ENCODE measurements around the gene ASZ1.

Gene ASZ1

DNA sequence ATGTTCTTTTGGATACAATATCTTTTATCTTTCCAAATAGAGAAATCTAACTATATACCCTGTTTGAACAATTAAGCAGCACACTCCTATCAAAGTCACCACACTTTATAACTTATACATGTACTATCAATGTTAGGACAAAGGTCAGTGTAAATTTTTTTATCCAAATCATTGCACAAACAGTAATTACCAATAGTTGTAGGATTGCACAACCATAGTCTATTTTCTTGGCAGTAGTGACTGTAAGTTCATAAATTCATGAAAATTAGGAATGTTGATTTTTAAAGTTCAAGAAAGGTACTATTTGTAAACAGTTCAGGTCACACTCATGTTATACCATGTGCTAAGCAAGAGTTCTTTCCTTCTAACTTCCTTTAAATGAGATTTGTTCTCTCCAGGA, 113.7 kb downstream of the ASZ1 start:
- Histone ChIP-seq H2BK120ac (ENCODE audit: low read depth, low read length) (no peak overlapping the region), H3K79me1 (replicated peaks; ENCODE audit: low read length, poor library complexity, severe bottlenecking) (no peaks in the 10 kb centered on the region), H3K4ac (ENCODE audit: low read depth in 1 of 2, low read length in 2 of 2) (no peak overlapping the region), H2AFZ (ENCODE audit: low read depth, low read length) (no peak overlapping the region), H3K14ac (ENCODE audit: low read length in 2 of 2) (no peak overlapping the region), H3K36me3 (ENCODE audit: control insufficient read depth in 1 of 2, insufficient read depth in 2 of 2, low read depth in 1 of 2, low read length in 2 of 2) (no peaks in the 10 kb centered on the region), H2BK5ac (ENCODE audit: low read depth, low read length, poor library complexity, severe bottlenecking) (no peak overlapping the region), H3K18ac (ENCODE audit: low read depth in 1 of 2, low read length in 2 of 2) (no peak overlapping the region), H3K9ac (ENCODE audit: low read length) (no peak overlapping the region), H3K27me3 (ENCODE audit: control insufficient read depth in 1 of 2, insufficient read depth in 1 of 2, low read length in 2 of 2) (no peaks in the 10 kb centered on the region), H2AK5ac (ENCODE audit: low read length, severe bottlenecking) (no peak overlapping the region), H2BK15ac (ENCODE audit: low read depth, poor library complexity, severe bottlenecking) (no peak overlapping the region), H3K9me3 (ENCODE audit: control insufficient read depth, low read length) (no peaks in the 10 kb centered on the region), H3K27ac (ENCODE audit: low read length, poor library complexity, severe bottlenecking) (no peak overlapping the region), H3K4me3 (ENCODE audit: insufficient read depth in 1 of 2, low read depth in 1 of 2, low read length in 2 of 2) (no peak overlapping the region), H2BK12ac (ENCODE audit: low read length in 2 of 2) (no peak overlapping the region), H4K8ac (ENCODE audit: low read length) (no peak overlapping the region), H3K23ac (ENCODE audit: low read length in 2 of 2) (no peak overlapping the region), H3K4me2 (ENCODE audit: low read length, poor library complexity, severe bottlenecking) (no peak overlapping the region), H3K4me1 (ENCODE audit: control insufficient read depth, insufficient read depth, low read depth, low read length) (no peaks in the 10 kb centered on the region), H4K91ac (ENCODE audit: low read length) (no peak overlapping the region)
- DNase-seq, result no peak

Measured in mesenchymal stem cell (in vitro differentiated cells and primary cell).